H1 (cell line): ENCODE results near the gene GSTO2.

Experiments used
- EP300 ChIP-seq, 2 experiments: IDR thresholded peaks; 1 replicate in 1 of 2; 2 replicates in 1 of 2; pipeline ENCODE4 v1.6.1; 2011 to 2012; ENCODE audit warnings: low read depth in 2 of 2, low read length in 2 of 2, mild to moderate bottlenecking in 2 of 2, borderline replicate concordance in 1 of 2, inconsistent platforms in 1 of 2, moderate library complexity in 1 of 2
- EZH2 ChIP-seq: fragments of 200-600 bp; sonication (generic); IDR thresholded peaks from 2 replicates; pipeline ENCODE4 v1.7.1; 2012; ENCODE audit warnings: low read depth, mild to moderate bottlenecking, moderate library complexity, low read length, inconsistent platforms; ENCODE audit not compliant: severe bottlenecking
- FOSL1 ChIP-seq: IDR thresholded peaks from 2 replicates; pipeline ENCODE4 v1.6.1; 2011; ENCODE audit warnings: mild to moderate bottlenecking, low read depth, low read length, moderate library complexity; ENCODE audit not compliant: insufficient read depth
- GABPA ChIP-seq: IDR thresholded peaks from 2 replicates; pipeline ENCODE4 v1.6.1; 2011; ENCODE audit warnings: mild to moderate bottlenecking, low read length, moderate library complexity, borderline replicate concordance; ENCODE audit not compliant: insufficient read depth
- NRF1 ChIP-seq: IDR thresholded peaks from 2 replicates; pipeline ENCODE4 v1.6.1; 2011; ENCODE audit warnings: mild to moderate bottlenecking, low read depth, low read length, improper control_type of control experiment
- POLR2A ChIP-seq, 2 experiments: IDR thresholded peaks; 1 replicate in 1 of 2; 2 replicates in 1 of 2; pipeline ENCODE4 v1.6.1; 2011; ENCODE audit warnings: low read depth in 2 of 2, low read length in 2 of 2, mild to moderate bottlenecking in 2 of 2; ENCODE audit errors: control extremely low read depth in 1 of 2
- RAD21 ChIP-seq, 2 experiments: IDR thresholded peaks in 1 of 2; conservative IDR thresholded peaks in 1 of 2; 2 replicates each; pipeline ENCODE4 v1.6.1; 2011; ENCODE audit warnings: low read depth in 2 of 2, low read length in 2 of 2, improper control_type of control experiment in 1 of 2, inconsistent platforms in 1 of 2, mild to moderate bottlenecking in 1 of 2, moderate library complexity in 1 of 2
- RBBP5 ChIP-seq: IDR thresholded peaks from 2 replicates; pipeline ENCODE4 v1.7.1; 2012; ENCODE audit warnings: low read depth, mild to moderate bottlenecking, inconsistent platforms, low read length, moderate library complexity, borderline replicate concordance
- SP2 ChIP-seq: IDR thresholded peaks from 2 replicates; pipeline ENCODE4 v1.6.1; 2012; ENCODE audit warnings: mild to moderate bottlenecking, low read length, inconsistent platforms
- ZNF274 ChIP-seq: IDR thresholded peaks from 2 replicates; pipeline ENCODE4 v1.7.0; 2012; ENCODE audit warnings: low read length, borderline replicate concordance; ENCODE audit errors: extremely low read depth
- TF ChIP-seq, protein P1 (sequence below), 3 experiments: IDR thresholded peaks; 1 replicate in 2 of 3; 2 replicates in 1 of 3; pipeline versions ENCODE4 v1.5.1 to v1.6.1; 2011; ENCODE audit warnings: low read length in 3 of 3, mild to moderate bottlenecking in 3 of 3, inconsistent platforms in 2 of 3, low read depth in 1 of 3, moderate library complexity in 1 of 3; ENCODE audit not compliant: insufficient read depth in 1 of 3; ENCODE audit errors: control extremely low read depth in 1 of 3
- TF ChIP-seq, protein P2 (sequence below): IDR thresholded peaks from 2 replicates; pipeline ENCODE4 v1.6.1; 2011; ENCODE audit warnings: low read length, improper control_type of control experiment
- TF ChIP-seq, protein P3 (sequence below): IDR thresholded peaks from 2 replicates; pipeline ENCODE4 v1.6.1; 2012; ENCODE audit warnings: inconsistent platforms
- TF ChIP-seq, protein P4 (sequence below): IDR thresholded peaks from 2 replicates; pipeline ENCODE4 v1.6.1; 2012; ENCODE audit warnings: low read length, inconsistent platforms

DNA sequence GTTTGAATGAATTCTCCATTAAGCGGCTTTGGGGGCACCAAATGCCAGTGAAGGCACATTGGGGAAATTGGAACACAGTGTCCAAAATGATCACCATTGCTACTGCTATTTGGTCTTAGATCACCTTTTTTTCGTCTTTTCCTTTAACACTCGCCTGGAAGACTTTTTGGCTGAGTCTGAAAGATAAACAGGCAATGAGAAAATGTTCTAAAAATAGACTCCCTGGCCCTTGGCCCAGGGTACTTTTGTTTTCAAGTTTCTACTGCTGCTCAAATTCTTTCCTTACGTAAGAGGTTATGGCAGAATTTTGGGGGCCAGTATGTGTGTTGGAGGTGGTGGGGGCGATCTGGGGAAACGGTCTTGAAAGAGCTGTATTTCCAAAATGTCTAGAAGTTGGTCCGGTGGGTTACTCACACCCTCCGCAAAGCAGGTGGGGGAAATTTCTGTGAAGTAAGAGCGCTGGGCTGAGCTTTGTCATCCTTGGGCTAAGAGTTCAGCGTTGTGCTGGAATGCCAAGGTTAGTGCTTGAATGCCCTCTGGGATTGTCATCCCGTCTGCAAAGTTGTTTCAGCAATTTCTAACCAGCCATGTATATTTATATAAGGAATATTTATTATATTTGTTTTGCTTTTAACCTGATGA lies 70.6 kb downstream of the GSTO2 start:
- TF ChIP-seq RAD21 (IDR thresholded peaks at IDR 0.05 in 1 of 2, conservative IDR thresholded peaks at IDR 0.05 in 1 of 2; ENCODE audit: low read depth in 2 of 2, low read length in 2 of 2) (no peak), EZH2 (no peak), SP2 (no peak), POLR2A (IDR thresholded peaks at IDR 0.05; ENCODE audit: control extremely low read depth in 1 of 2, low read depth in 2 of 2, low read length in 2 of 2) (no peak), FOSL1 (no peak), EP300 (IDR thresholded peaks at IDR 0.05; ENCODE audit: borderline replicate concordance in 1 of 2, low read depth in 2 of 2, low read length in 2 of 2) (no peak), RBBP5 (no peak), NRF1 (no peak), ZNF274 (no peak), GABPA (no peak)
- TF ChIP-seq, protein P1, sequence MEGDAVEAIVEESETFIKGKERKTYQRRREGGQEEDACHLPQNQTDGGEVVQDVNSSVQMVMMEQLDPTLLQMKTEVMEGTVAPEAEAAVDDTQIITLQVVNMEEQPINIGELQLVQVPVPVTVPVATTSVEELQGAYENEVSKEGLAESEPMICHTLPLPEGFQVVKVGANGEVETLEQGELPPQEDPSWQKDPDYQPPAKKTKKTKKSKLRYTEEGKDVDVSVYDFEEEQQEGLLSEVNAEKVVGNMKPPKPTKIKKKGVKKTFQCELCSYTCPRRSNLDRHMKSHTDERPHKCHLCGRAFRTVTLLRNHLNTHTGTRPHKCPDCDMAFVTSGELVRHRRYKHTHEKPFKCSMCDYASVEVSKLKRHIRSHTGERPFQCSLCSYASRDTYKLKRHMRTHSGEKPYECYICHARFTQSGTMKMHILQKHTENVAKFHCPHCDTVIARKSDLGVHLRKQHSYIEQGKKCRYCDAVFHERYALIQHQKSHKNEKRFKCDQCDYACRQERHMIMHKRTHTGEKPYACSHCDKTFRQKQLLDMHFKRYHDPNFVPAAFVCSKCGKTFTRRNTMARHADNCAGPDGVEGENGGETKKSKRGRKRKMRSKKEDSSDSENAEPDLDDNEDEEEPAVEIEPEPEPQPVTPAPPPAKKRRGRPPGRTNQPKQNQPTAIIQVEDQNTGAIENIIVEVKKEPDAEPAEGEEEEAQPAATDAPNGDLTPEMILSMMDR (IDR thresholded peaks at IDR 0.05; ENCODE audit: control extremely low read depth in 1 of 3, insufficient read depth in 1 of 3, low read depth in 1 of 3, low read length in 3 of 3) = no peak
- TF ChIP-seq, protein P2, sequence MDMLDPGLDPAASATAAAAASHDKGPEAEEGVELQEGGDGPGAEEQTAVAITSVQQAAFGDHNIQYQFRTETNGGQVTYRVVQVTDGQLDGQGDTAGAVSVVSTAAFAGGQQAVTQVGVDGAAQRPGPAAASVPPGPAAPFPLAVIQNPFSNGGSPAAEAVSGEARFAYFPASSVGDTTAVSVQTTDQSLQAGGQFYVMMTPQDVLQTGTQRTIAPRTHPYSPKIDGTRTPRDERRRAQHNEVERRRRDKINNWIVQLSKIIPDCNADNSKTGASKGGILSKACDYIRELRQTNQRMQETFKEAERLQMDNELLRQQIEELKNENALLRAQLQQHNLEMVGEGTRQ = no peak
- TF ChIP-seq, protein P3, sequence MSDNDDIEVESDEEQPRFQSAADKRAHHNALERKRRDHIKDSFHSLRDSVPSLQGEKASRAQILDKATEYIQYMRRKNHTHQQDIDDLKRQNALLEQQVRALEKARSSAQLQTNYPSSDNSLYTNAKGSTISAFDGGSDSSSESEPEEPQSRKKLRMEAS = no peak
- TF ChIP-seq, protein P4, sequence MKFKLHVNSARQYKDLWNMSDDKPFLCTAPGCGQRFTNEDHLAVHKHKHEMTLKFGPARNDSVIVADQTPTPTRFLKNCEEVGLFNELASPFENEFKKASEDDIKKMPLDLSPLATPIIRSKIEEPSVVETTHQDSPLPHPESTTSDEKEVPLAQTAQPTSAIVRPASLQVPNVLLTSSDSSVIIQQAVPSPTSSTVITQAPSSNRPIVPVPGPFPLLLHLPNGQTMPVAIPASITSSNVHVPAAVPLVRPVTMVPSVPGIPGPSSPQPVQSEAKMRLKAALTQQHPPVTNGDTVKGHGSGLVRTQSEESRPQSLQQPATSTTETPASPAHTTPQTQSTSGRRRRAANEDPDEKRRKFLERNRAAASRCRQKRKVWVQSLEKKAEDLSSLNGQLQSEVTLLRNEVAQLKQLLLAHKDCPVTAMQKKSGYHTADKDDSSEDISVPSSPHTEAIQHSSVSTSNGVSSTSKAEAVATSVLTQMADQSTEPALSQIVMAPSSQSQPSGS = no peak
